Measurements from ENCODE around the gene EP400.

- no peak for TF ChIP-seq POLR2AphosphoS5 (IDR thresholded peaks at IDR 0.05)
- TF ChIP-seq POLR2A (IDR thresholded peaks at IDR 0.05), result no peak
- no peak for TF ChIP-seq CTCF (IDR thresholded peaks at IDR 0.05)
Measured at GRCh38 chr12:131938082-131938481, 11.7 kb upstream of the EP400 start.

Data from upper lobe of left lung (tissue), 4 donors.